OCI-LY3 (cell line): ENCODE results near the gene GABRR2.
A peak's percentile ranks its signal among the peaks of the same experiment; 100 is the strongest.

Source experiments
- H2AFZ ChIP-seq: fragments of 200-600, 300-600 bp; shearing (Covaris generic); 2 replicates; pipeline ENCODE4 v1.6.0; 2014; ENCODE audit warnings: antibody characterized with exemption, low read depth, low read length
- H3K27ac ChIP-seq: fragments of 200-600, 300-600 bp; sonication (generic); 2 replicates; pipeline ENCODE4 v1.5.1; 2014; ENCODE audit warnings: mild to moderate bottlenecking, low read length, moderate library complexity, mixed read lengths
- H3K27me3 ChIP-seq: fragments of 200-600, 300-600 bp; sonication (generic); 2 replicates; pipeline ENCODE4 v1.6.1; 2014; ENCODE audit warnings: low read depth, low read length, mixed read lengths
- H3K36me3 ChIP-seq: fragments of 200-600, 300-600 bp; sonication (generic); replicated peaks from 2 replicates; pipeline ENCODE3; 2014; ENCODE audit warnings: low read depth, low read length, mixed read lengths
- H3K4me1 ChIP-seq: fragments of 300-600, 200-600 bp; sonication (generic); 2 replicates; pipeline ENCODE4 v1.6.1; 2014; ENCODE audit warnings: low read length, mixed read lengths
- H3K4me2 ChIP-seq: fragments of 200-600, 300-600 bp; sonication (generic); 2 replicates; pipeline ENCODE4 v1.6.1; 2014; ENCODE audit warnings: low read length, mixed read lengths
- H3K4me3 ChIP-seq: fragments of 300-600, 200-600 bp; sonication (generic); 2 replicates; pipeline ENCODE4 v1.5.1; 2014; ENCODE audit warnings: antibody characterized with exemption, mild to moderate bottlenecking, low read length, moderate library complexity
- H3K79me2 ChIP-seq: fragments of 300-600, 200-600 bp; shearing (Covaris generic); 2 replicates; pipeline ENCODE4 v1.6.1; 2014; ENCODE audit warnings: mild to moderate bottlenecking, low read length, mixed read lengths
- H3K9ac ChIP-seq: fragments of 300-600, 200-600 bp; shearing (Covaris generic); 2 replicates; pipeline ENCODE4 v1.6.0; 2014; ENCODE audit warnings: mild to moderate bottlenecking, low read length, moderate library complexity
- H3K9me3 ChIP-seq: fragments of 200-600, 300-600 bp; shearing (Covaris generic); 2 replicates; pipeline ENCODE4 v1.6.1; 2014; ENCODE audit warnings: low read length, mixed read lengths; ENCODE audit not compliant: insufficient read depth
- H4K20me1 ChIP-seq: fragments of 200-600, 300-600 bp; sonication (generic); 2 replicates; pipeline ENCODE4 v1.6.1; 2016; ENCODE audit warnings: low read length, mixed read lengths; ENCODE audit not compliant: insufficient read depth
- EZH2phosphoT487 ChIP-seq: fragments of 200-600 bp; shearing (Covaris generic); IDR thresholded peaks from 2 replicates; pipeline ENCODE4 v1.6.1; 2018; ENCODE audit warnings: antibody characterized with exemption, mixed run types, low read depth
- TF ChIP-seq, protein P1 (sequence below): fragments of 200-600, 300-600 bp; sonication (generic); IDR thresholded peaks from 2 replicates; pipeline ENCODE4 v1.5.1; 2014; ENCODE audit warnings: antibody characterized with exemption, low read length, low read depth

Gene GABRR2

DNA sequence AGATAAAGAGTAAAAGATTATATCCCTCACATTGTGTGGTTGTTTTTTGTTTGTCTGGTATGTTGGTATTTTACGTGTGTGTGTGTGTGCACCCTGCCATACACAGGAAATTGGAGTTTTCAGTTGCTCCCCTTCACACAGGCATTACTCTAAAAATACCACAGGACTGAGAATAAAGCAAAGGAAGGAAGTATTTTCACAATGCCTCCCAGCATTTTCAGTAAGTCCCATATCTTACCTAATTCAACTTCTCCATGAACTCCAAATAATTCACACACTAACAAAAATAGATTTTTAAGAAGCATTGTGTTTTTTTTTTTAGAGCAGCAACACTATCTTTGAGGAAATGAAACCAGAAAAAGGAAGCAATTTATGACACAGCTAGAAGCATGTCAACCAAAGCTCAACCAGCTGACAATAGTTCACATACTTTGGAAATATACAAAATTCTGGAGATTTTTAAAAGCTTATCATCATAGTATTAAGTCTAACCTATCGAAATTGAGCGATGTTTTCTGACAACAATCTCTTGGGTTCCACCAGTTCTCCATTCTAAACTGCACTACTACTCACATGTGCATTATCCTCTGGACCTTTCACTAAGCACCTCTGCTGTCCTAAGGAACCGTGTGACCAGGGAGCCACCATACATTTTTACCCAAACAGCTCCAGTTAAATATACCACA, 35.3 kb upstream of the GABRR2 start:
- H3K27ac ChIP-seq = peak overlapping the region; percentile 66
- peak overlapping the region; percentile 86 for H3K4me2 ChIP-seq
- peaks cover 72% of the 10 kb centered on the region for H3K79me2 ChIP-seq
- H3K9me3 ChIP-seq = no peaks in the 10 kb centered on the region
- H3K4me1 ChIP-seq = peaks cover 35% of the 10 kb centered on the region
- TF ChIP-seq, protein P1, sequence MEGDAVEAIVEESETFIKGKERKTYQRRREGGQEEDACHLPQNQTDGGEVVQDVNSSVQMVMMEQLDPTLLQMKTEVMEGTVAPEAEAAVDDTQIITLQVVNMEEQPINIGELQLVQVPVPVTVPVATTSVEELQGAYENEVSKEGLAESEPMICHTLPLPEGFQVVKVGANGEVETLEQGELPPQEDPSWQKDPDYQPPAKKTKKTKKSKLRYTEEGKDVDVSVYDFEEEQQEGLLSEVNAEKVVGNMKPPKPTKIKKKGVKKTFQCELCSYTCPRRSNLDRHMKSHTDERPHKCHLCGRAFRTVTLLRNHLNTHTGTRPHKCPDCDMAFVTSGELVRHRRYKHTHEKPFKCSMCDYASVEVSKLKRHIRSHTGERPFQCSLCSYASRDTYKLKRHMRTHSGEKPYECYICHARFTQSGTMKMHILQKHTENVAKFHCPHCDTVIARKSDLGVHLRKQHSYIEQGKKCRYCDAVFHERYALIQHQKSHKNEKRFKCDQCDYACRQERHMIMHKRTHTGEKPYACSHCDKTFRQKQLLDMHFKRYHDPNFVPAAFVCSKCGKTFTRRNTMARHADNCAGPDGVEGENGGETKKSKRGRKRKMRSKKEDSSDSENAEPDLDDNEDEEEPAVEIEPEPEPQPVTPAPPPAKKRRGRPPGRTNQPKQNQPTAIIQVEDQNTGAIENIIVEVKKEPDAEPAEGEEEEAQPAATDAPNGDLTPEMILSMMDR = no peak
- no peak for TF ChIP-seq EZH2phosphoT487
- H3K27me3 ChIP-seq = no peaks in the 10 kb centered on the region
- no peak overlapping the region for H2AFZ ChIP-seq
- H3K9ac ChIP-seq = no peak overlapping the region
- peak overlapping the region; percentile 93 for H3K4me3 ChIP-seq
- H4K20me1 ChIP-seq = peaks cover 43% of the 10 kb centered on the region
- peaks cover 11% of the 10 kb centered on the region for H3K36me3 ChIP-seq

DNA sequence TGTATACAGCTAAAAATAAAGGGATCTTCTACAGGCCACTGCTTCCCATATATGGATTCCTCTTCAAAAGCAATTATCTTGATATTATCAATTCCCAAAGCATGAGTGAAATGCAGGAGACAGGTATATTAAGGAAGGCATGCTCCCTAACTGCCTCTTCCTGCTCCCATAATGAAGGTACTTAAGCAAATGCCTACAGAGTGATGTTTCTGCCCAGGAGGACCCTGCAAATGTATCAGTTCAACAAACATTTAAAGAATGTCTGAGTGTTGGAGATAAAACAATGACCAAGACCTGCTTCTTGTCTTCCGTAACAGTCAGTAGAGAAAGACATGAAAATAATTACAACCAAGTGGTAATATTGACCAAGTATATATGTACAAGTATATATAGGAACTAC, 33.3 kb upstream of the GABRR2 start:
- no peaks in the 10 kb centered on the region for H3K27me3 ChIP-seq
- H3K9me3 ChIP-seq = no peaks in the 10 kb centered on the region
- no peak overlapping the region for H3K4me3 ChIP-seq
- peaks cover 28% of the 10 kb centered on the region for H3K4me1 ChIP-seq
- H3K79me2 ChIP-seq = peaks cover 84% of the 10 kb centered on the region
- no peak overlapping the region for H3K9ac ChIP-seq
- H3K4me2 ChIP-seq = no peak overlapping the region
- peaks cover 55% of the 10 kb centered on the region for H4K20me1 ChIP-seq
- H2AFZ ChIP-seq = no peak overlapping the region
- no peak for TF ChIP-seq EZH2phosphoT487
- TF ChIP-seq, protein P1 = no peak
- peaks cover 11% of the 10 kb centered on the region for H3K36me3 ChIP-seq
- H3K27ac ChIP-seq = no peak overlapping the region

DNA sequence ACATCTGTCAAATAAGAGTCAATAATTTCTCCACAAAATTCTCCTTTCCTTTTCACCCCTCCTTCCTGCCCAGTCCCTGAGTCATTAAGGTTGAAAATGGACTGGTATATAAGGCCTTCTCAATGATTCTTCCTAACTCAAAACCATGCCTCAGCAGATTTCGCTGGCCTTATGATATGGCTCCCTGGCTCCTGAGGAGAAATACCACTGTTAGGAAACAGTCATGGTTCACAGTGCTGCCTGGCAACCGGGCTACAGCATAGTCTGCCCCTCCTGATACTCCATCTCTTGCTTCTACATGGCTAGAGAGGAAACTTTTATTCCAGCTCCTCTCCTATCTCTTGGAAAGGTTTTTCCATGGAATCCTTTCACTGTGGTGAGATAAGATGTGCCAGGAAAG, 32.7 kb upstream of the GABRR2 start:
- TF ChIP-seq EZH2phosphoT487 = no peak
- TF ChIP-seq, protein P1 = no peak
- Histone ChIP-seq H3K4me1 (peaks cover 27% of the 10 kb centered on the region), H3K27ac (no peak overlapping the region), H2AFZ (no peak overlapping the region), H3K36me3 (peaks cover 11% of the 10 kb centered on the region), H3K79me2 (peaks cover 79% of the 10 kb centered on the region), H3K4me2 (no peak overlapping the region), H3K4me3 (no peak overlapping the region), H4K20me1 (peaks cover 55% of the 10 kb centered on the region), H3K27me3 (no peaks in the 10 kb centered on the region), H3K9me3 (no peaks in the 10 kb centered on the region), H3K9ac (no peak overlapping the region)

DNA sequence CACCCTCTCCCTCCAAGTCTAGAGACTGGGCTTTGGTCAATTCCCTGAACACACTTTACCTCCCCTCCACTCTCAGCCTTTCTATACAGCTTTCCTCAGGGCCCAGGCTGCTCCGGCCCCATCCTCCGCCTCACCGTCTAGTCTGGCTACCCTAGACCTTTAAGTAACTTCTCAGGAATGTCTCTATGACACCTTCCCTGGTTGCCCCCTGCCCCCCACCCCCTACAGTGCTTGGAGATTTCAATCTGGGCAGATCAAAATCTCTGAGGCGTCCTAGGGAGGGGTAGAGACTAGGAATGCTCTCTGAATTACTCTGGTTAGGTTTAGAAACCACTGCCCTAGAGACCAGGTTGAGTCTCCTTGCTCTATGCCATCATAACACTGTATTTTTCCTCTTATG, 31.3 kb upstream of the GABRR2 start:
- Histone ChIP-seq H3K4me2 (no peak overlapping the region), H3K9ac (no peak overlapping the region), H3K27me3 (no peaks in the 10 kb centered on the region), H3K27ac (no peak overlapping the region), H3K9me3 (no peaks in the 10 kb centered on the region), H3K4me3 (no peak overlapping the region), H3K4me1 (peaks cover 23% of the 10 kb centered on the region), H2AFZ (no peak overlapping the region), H4K20me1 (peaks cover 55% of the 10 kb centered on the region), H3K79me2 (peaks cover 67% of the 10 kb centered on the region), H3K36me3 (peaks cover 11% of the 10 kb centered on the region)
- no peak for TF ChIP-seq EZH2phosphoT487
- TF ChIP-seq, protein P1 = no peak
